Heart right ventricle (tissue), 16 donors: ENCODE measurements around the gene RBM20. TPM values are rescaled to one million over a fixed set of nuclear protein-coding genes. Genes with fewer than 3 reads are reported as not detected.

Source experiments
- ATAC-seq, 8 donors: fragments of 200-7000 bp; cut with Tn5 transposase; one replicate each; pipeline ENCODE4 v1.9.1; 2020; ENCODE audit warnings: mild to moderate bottlenecking in 8 of 8, moderate library complexity in 8 of 8, moderate number of reproducible peaks in 1 of 8
- DNase-seq, 2 donors: peaks; one replicate each; pipeline ENCODE4 v3.0.0-alpha.2; 2020
- H3K27ac ChIP-seq, 10 donors: fragments of 200-600 bp; sonication (generic) in 2 of 10; one replicate each; pipeline versions ENCODE4 v1.5.0 to v1.8.0; 2020 to 2022; ENCODE audit warnings: mild to moderate bottlenecking in 3 of 10
- H3K27me3 ChIP-seq, 7 donors: fragments of 200-600 bp; one replicate each; pipeline ENCODE4 v1.8.0; 2021 to 2022; ENCODE audit warnings: mild to moderate bottlenecking in 2 of 7
- H3K36me3 ChIP-seq, 9 donors: fragments of 200-600 bp; sonication (generic) in 1 of 9; one replicate each; pipeline versions ENCODE4 v1.5.0 to v1.8.0; 2020 to 2022; ENCODE audit warnings: mild to moderate bottlenecking in 2 of 9
- H3K4me1 ChIP-seq, 9 donors: fragments of 200-600 bp; sonication (generic) in 1 of 9; one replicate each; pipeline versions ENCODE4 v1.5.0 to v1.8.0; 2020 to 2022; ENCODE audit warnings: mild to moderate bottlenecking in 4 of 9
- H3K4me3 ChIP-seq, 10 donors: fragments of 200-600 bp; sonication (generic) in 2 of 10; one replicate each; pipeline versions ENCODE4 v1.5.0 to v1.8.0; 2020 to 2022; ENCODE audit warnings: mild to moderate bottlenecking in 7 of 10, moderate library complexity in 2 of 10
- H3K9me3 ChIP-seq, 11 donors: fragments of 200-600 bp in 10 of 11; sonication (generic) in 2 of 11; one replicate each; pipeline versions ENCODE4 v1.5.0 to v1.8.0; 2013 to 2022; ENCODE audit warnings: mild to moderate bottlenecking in 2 of 11, control low read depth in 1 of 11, moderate library complexity in 1 of 11
- CTCF ChIP-seq, 9 donors: fragments of 200-600 bp; sonication (generic) in 2 of 9; IDR thresholded peaks; one replicate each; pipeline versions ENCODE4 v1.5.0 to v1.8.0; 2021 to 2022; ENCODE audit warnings: antibody characterized with exemption in 9 of 9, mild to moderate bottlenecking in 5 of 9, moderate library complexity in 1 of 9
- WGBS, 2 donors: extraction: QIAGEN DNeasy Blood & Tissue Kit; methylation state at CpG; one replicate each; pipeline ENCODE4 v1.1.7; 2013; ENCODE audit warnings: inconsistent platforms in 1 of 2; 5-methylcytosine and 5-hydroxymethylcytosine counted together
- intact Hi-C, 10 donors: fragments of 100-400 bp; cut with DNase I; formaldehyde crosslinking; loops; one replicate each; pipeline versions ENCODE4 v1.11.1 to v1.14.2; 2022
- polyA plus RNA-seq, 2 donors: library from polyadenylated mRNA; stranded (reverse); fragments of 200-250 nt; gene quantifications; one replicate each; pipeline ENCODE4 v1.2.3, GENCODE V29; 2013
- total RNA-seq, 10 donors: library from RNA; stranded (reverse); fragmentation: NEBNext Ultra II Directional in 3 of 10; extraction: Animal tissue kit (Norgen Biotek cat#: 25700) in 3 of 10; gene quantifications; one replicate each; pipeline versions ENCODE4 v1.2.1 to v1.2.4, GENCODE V29; 2021 to 2023
- donor health status: Arrhythmogenic right ventricular cardiomyopathy.
- donor health status: ischemic (EF 13 %, LVEDD 7.1; RV severe dilation, severe dysfunction).
- donor health status: healthy with polysubstance abuse.
- donor health status: DM: no; HTN: yes; CAD: no.
- donor health status: DM: no; HTN: no; CAD: no.
- donor health status: ischemic (EF 25% LVEDD 6.9; RV normal size, moderate dysfunction).
- donor health status: ischemic (EF 25% LVEDD 5.7; RV mildly dilated, moderate dysfunction).
- donor health status: healthy.
- donor health status: DM: yes; HTN: yes; CAD: no.
- donor health status: Ischemic cardiomyopathy.
- donor health status: ischemic (EF 35%, LVEDD 5.7; RV mildly dilated, moderate dysfunction).
- donor health status: nonischemic (EF 11% LVEDD 7.7; RV severe dilation, severe dysfunction).
- donor health status: DM: yes; HTN: yes; CAD: no.
- donor health status: PGD.
- donor health status: ischemic (EF 29% LVEDD 5.4; RV normal size, mild dysfunction).
- donor health status: nonischemic (EF 23%, LVEDD 6.1; RV moderate dilation, normal function).

RBM20 gene
- total and polyA plus RNA-seq, 12 donors, result 10.1 to 186 (median 134) TPM

GRCh38 chr10:110793128-110793812 lies 149.1 kb downstream of the RBM20 start:
- WGBS, 2 donors, result 51 to 62% methylated on average over 9 of the region's 9 CpGs
- intact Hi-C loops, result no loop called here
- Histone ChIP-seq H3K4me3 (no peak overlapping the region), H3K27ac (peak overlapping the region in 9 of 10 donors; percentile 17 to 76 (median 70)), H3K9me3 (no peaks in the 10 kb centered on the region), H3K4me1 (peaks cover 8 to 91% (median 37%) of the 10 kb centered on the region in 9 donors), H3K27me3 (no peaks in the 10 kb centered on the region), H3K36me3 (peaks cover 0 to 27% (median 0%) of the 10 kb centered on the region in 9 donors)
- TF ChIP-seq CTCF (IDR thresholded peaks at IDR 0.05), result no peak
- no peak for DNase-seq
- ATAC-seq, result peak in 7 of 8 donors; percentile 7 to 62 (median 34)

- ATAC-seq (peak in 5 of 8 donors; percentile 20 to 60 (median 39)), DNase-seq (no peak)
- intact Hi-C loops, result no loop called here
- Histone ChIP-seq H3K36me3 (peaks cover 0 to 34% (median 0%) of the 10 kb centered on the region in 9 donors), H3K4me1 (peaks cover 8 to 85% (median 34%) of the 10 kb centered on the region in 9 donors), H3K9me3 (no peaks in the 10 kb centered on the region), H3K27me3 (no peaks in the 10 kb centered on the region), H3K4me3 (no peak overlapping the region), H3K27ac (peak overlapping the region; percentile 17 to 76 (median 66))
- 66 to 73% methylated on average over 6 of the region's 6 CpGs for WGBS, 2 donors
- TF ChIP-seq CTCF (IDR thresholded peaks at IDR 0.05), result no peak
These were observed 149.8 kb downstream of the RBM20 start for GRCh38 chr10:110793886-110794285.

GRCh38 chr10:110794808-110795207 lies 150.7 kb downstream of the RBM20 start:
- H3K36me3 ChIP-seq, result peaks cover 0 to 40% (median 4%) of the 10 kb centered on the region in 9 donors
- intact Hi-C loops, result loop anchor here in 1 of 10 donors (5.0 kb wide), 1 partner anchor 48 kb away; no protein-coding TSS in a partner anchor
- no peak for TF ChIP-seq CTCF (IDR thresholded peaks at IDR 0.05)
- DNase-seq, result peak; percentile 43 to 74
- ATAC-seq, result peak; percentile 87 to 96 (median 94)
- peaks cover 8 to 76% (median 33%) of the 10 kb centered on the region in 9 donors for H3K4me1 ChIP-seq
- H3K27me3 ChIP-seq, result no peaks in the 10 kb centered on the region
- 44 to 61% methylated on average over 4 of the region's 4 CpGs for WGBS, 2 donors
- H3K4me3 ChIP-seq, result no peak overlapping the region
- H3K9me3 ChIP-seq, result no peaks in the 10 kb centered on the region
- peak overlapping the region in 9 of 10 donors; percentile 17 to 76 (median 70) for H3K27ac ChIP-seq

DNA sequence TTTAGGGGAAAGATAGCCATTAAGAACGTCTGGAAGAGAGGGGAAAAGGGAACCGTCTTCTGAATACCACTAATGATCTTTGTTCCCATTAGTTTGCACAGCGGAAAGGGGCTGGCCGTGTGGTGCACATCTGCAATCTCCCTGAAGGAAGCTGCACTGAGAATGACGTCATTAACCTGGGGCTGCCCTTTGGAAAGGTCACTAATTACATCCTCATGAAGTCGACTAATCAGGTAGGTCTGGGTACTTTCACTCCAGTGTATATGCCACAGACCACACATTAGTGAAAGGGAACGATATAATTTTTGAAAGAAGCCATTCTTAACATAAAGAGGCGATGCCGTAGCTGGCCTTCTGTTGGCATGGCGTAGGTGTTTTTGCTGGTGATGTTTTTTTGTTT lies 153.3 kb downstream of the RBM20 start:
- Histone ChIP-seq H3K9me3 (no peaks in the 10 kb centered on the region), H3K4me3 (no peak overlapping the region), H3K27ac (peak overlapping the region in 2 of 10 donors; percentile 24 to 32), H3K27me3 (no peaks in the 10 kb centered on the region), H3K36me3 (peaks cover 0 to 55% (median 4%) of the 10 kb centered on the region in 9 donors), H3K4me1 (peaks cover 15 to 65% (median 35%) of the 10 kb centered on the region in 9 donors)
- DNase-seq (no peak), ATAC-seq (no peak)
- intact Hi-C loops, result loop anchor here in 1 of 10 donors (5.0 kb wide), 1 partner anchor 50 kb away; no protein-coding TSS in a partner anchor
- 63 to 71% methylated on average over 10 of the region's 10 CpGs for WGBS, 2 donors
- no peak for TF ChIP-seq CTCF (IDR thresholded peaks at IDR 0.05)
